DMS 273 treated with DMSO at 0.1 percent for 48 hours (cell line): ENCODE data around the gene GON7.
"Not testable (repeated sequence)": the region's sequence is repeated elsewhere in the genome, so short reads cannot be mapped to it uniquely, and the experiment has no call there.

Experiments used
- DNase-seq: peaks from one replicate; lab custom pipeline; 2025; lab: John Stamatoyannopoulos, UW

The GON7 gene, protein sequence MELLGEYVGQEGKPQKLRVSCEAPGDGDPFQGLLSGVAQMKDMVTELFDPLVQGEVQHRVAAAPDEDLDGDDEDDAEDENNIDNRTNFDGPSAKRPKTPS

GRCh38 chr14:93206793-93207467 is at the start of gene GON7, which contains the start of gene UBR7:
Gene GON7, minus strand, starts transcription at chr14:93207065. Its CDS starts 28 bp downstream, at chr14:93207037.
Gene UBR7, plus strand, starts transcription at chr14:93207256. Its CDS starts 36 bp downstream, at chr14:93207292.
- DNase-seq, result peak; percentile 95

GRCh38 chr14:93249128-93249831 is 42.4 kb upstream of the GON7 start:
- DNase-seq, result no peak

DNA sequence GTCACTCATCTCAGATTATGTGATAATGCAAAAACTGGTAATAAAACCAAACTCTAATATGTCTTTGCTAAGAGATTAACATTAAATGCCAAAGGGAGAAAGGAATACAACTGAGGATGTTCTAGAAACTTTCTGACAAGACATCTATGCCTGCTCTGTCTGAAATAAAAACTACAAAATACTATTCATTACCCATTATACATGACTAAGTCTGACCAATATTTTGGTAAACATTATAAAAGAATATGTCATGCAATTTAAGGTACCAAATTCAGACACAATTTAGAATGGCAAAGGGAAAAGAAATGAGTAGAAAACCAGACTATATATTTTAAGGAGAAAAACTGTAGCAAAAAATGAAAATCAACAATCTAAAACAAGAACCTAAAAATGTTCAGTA is 39.7 kb upstream of the GON7 start:
- no peak for DNase-seq

DNA sequence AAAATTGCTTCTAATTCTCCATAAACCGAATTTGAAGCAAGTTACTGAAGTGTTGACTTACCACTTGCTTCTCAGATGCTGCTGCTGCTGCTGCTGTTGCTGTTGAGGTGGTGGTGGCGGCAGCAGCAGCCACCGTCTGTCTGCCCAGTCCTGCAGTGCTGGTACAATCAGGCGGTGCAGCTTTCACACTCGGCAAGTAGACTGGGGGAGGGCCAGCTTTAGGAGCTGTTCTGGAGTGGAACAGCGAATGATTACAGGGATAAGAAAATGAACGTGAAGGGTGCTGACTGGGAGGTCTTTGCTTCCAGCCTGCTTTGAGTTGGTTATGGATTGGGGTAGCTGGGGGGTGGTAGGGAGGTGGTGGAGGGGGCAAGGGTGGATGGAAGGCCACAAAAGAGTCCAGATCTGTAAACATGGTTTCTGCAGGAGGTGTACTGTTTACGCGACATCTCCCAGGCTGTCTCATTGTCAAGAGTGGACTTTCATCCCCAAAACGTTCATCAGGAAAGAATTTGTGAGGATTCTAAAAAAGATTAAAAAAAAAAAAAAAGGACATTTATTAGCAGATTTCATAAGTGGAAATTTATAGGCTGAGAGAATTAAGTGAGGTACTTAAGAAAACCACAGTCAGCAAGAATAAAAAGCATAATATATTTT is 39.0 kb upstream of the GON7 start:
- DNase-seq, result no peak

- no peak for DNase-seq
Observed at GRCh38 chr14:93240678-93241000, 33.8 kb upstream of the GON7 start.

- no peak for DNase-seq
Observed at GRCh38 chr14:93239869-93240677, 33.2 kb upstream of the GON7 start.

DNA sequence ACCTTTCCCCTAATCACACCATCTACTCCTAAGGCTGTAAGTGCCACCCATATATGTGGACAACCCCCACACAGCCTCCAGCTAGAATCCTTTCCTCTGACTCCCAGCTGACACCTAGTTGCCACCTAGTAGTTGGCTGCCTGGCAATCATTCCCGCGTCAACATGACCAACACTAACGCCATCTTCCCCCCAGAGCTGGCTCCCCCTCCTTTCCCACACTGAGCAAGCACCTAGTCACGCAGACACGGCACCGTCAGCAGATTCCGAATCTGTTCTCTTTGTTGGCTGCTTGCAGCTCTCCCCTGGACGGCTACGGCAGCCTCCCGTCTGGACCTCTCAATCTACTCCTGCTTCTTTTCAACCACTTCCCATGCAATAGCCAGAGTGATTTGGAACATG is 27.9 kb upstream of the GON7 start:
- no peak for DNase-seq

DNA sequence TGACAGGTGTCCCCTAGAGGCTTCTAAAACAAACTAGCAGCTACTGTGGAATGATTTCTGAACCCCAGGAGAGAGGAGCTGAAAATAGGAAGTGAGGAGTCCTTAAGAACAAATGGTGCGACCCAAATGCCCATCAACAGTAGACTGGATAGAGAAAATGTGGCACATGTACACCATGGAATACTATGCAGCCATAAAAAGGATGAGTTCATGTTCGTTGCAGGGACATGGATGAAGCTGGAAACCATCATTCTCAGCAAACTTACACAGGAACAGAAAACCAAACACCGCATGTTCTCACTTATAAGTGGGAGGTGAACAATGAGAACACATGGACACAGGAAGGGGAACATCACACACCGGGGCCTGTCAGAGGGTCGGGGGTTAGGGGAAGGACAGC is 26.2 kb upstream of the GON7 start:
- DNase-seq, result not testable (repeated sequence)

DNA sequence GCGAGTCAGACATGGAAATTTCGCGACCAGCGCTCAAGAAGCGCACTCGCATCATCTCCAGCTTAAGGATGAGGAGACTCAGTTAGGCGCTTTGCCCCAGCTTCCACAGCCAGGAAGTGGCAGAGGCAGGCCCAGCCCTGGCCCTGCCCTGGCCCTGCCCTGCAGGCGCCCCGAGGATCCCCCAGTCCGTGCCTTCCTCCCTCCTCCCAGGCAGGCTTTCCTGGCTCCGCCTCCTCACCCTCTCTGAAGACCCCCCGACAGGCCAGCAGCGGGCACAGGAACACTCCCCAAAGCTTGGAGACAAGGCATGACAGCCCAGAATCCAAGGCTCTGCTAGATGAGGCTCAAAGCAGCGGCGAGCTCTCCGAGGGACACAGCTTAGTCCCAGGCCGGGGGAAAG is 25.3 kb upstream of the GON7 start:
- no peak for DNase-seq

- no peak for DNase-seq
Observed at GRCh38 chr14:93231129-93231979, 24.5 kb upstream of the GON7 start.

GRCh38 chr14:93230539-93230938 is 23.7 kb upstream of the GON7 start:
- no peak for DNase-seq

DNA sequence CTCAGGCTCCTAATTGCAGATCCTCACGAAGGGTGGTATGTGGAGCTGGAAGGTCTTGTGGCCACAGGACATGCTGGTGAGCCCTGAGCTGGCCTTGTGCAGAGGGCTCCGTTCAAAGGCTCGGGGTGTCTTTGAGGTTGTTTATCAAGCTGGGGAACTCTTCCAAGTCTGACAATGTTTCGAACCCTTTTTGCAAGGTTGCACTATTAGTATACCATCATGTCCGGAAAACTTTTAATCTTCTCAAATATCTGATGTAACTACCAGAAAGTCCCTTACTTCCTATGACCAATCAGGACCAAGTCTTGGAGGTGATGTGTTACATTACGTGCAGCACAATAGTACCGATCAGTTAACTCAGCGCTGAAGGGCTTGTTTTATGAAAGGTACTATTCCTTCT is 21.7 kb upstream of the GON7 start:
- no peak for DNase-seq

DNA sequence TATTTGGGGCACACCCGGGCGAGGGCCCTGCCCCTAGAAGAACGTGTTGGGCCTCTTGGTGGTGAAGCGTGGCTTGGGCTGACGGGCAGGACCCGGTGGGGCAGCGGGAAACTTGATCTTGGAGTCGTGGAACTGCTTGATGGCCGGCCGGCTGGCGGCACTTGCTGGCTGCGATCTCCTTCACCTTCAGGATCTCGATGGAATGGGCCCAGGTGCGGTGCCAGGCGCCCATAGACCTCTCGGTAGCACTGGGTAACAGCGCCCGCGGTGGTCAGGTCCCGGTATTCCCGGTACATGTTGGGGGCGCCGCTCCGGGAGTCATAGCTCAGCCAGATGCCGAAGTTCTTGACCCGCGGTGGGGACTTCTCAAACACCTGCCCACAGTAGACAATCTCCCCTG is 16.7 kb upstream of the GON7 start:
- DNase-seq, result no peak

- no peak for DNase-seq
Observed at GRCh38 chr14:93220509-93220908, 13.6 kb upstream of the GON7 start.

- DNase-seq, result no peak
Observed at GRCh38 chr14:93219103-93219726, 12.3 kb upstream of the GON7 start.

DNA sequence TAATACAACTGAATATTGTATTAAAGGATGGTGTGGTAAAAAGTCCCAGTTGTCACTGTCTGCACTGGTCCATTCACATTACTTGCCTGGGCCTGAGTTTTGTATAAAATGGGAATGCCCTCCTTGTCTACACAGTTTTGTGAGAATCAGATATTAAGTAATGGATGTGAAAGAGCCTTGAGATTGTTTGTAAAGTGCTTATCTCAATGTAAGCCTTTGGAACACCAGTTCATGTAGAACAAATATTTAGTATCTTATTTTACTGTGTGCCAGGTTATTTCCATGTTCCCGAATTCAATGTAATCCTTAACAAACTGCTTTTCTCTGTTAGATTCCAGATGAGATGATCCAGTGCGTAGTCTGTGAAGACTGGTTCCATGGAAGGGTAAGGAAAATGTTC is 7.7 kb upstream of the GON7 start:
- DNase-seq, result no peak

DNA sequence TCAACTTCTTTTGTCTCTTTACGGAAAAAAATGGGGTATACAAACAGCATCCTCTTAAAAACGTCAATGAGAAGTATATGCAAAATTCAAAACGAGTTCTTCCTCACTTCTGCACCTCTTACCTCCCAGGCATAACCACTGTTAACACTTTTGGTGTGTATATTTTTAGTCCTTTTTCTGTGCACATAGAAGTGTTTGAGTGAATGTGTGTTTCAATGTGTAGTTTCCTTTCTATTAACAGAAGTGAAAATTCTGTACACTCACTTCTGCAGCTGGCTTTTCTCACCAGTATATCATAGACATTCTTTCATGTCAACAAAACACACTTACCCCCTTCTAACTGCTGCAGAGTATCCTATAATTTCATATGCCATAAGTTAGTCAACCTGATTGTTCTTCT is 5.6 kb upstream of the GON7 start:
- no peak for DNase-seq

GRCh38 chr14:93207468-93208308 is 823 bp upstream of the GON7 start:
- DNase-seq, result peak; percentile 39

- DNase-seq, result no peak
Observed at GRCh38 chr14:93201155-93201704, 5.6 kb downstream of the GON7 start.

DNA sequence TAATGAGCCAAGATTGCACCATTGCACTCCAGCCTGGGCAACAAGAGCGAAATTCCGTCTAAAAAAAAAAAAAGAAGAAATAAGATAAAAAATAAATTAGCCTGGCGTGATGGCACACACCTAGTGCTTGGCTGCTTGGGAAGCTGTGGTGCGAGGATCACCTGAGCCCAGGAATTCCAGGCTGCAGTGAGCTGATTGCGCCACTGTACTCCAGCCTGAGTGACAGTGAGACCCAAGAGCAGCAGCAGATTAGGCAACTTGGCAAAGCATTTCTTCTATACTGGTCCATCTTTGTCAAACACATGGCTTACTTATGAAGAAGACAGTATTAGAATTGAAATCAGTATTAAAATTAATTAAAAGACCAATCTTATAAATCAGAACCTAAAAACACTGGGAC is 6.3 kb downstream of the GON7 start:
- DNase-seq, result no peak
